CD8-positive, alpha-beta memory T cell (primary cell): ENCODE results near the gene CACNB4. TPM values are rescaled to one million over a fixed set of nuclear protein-coding genes. Genes with fewer than 3 reads are reported as not detected.
A peak's percentile ranks its signal among the peaks of the same experiment; 100 is the strongest.
"Not testable (repeated sequence)": the region's sequence is repeated elsewhere in the genome, so short reads cannot be mapped to it uniquely, and the experiment has no call there.

Experiments used
- CTCF ChIA-PET: fragments of 350-600 bp; sonication (Branson Sonifier 250); formaldehyde crosslinking; loops from one replicate; lab custom pipeline; 2021; ENCODE audit warnings: antibody characterized with exemption; lab: Charles Lee
- POLR2A ChIA-PET: fragments of 350-600 bp; sonication (Branson Sonifier 250); formaldehyde crosslinking; loops from one replicate; lab custom pipeline; 2021; ENCODE audit warnings: antibody characterized with exemption; lab: Charles Lee
- DNase-seq, 5 donors: peaks; one replicate each; pipeline versions ENCODE4 v3.0.0 to v3.0.0-alpha.2; 2020 to 2022; ENCODE audit warnings: mixed read lengths in 1 of 5
- H3K27ac ChIP-seq: one replicate; pipeline ENCODE4 v1.7.0; 2013; ENCODE audit warnings: low read depth, mild to moderate bottlenecking, low read length, moderate library complexity
- H3K27me3 ChIP-seq: 2 replicates; pipeline ENCODE4 v1.7.0; 2013; ENCODE audit warnings: low read length, mild to moderate bottlenecking; ENCODE audit not compliant: insufficient read depth, poor library complexity, severe bottlenecking
- H3K36me3 ChIP-seq: 2 replicates; pipeline ENCODE4 v1.7.0; 2013; ENCODE audit warnings: mild to moderate bottlenecking, low read length, moderate library complexity; ENCODE audit not compliant: insufficient read depth
- H3K4me1 ChIP-seq: 2 replicates; pipeline ENCODE4 v1.7.0; 2013; ENCODE audit warnings: mild to moderate bottlenecking, low read length, moderate library complexity; ENCODE audit not compliant: insufficient read depth
- H3K4me3 ChIP-seq: 2 replicates; pipeline ENCODE4 v1.7.0; 2013; ENCODE audit warnings: mild to moderate bottlenecking, low read length
- H3K9me3 ChIP-seq: 2 replicates; pipeline ENCODE4 v1.7.0; 2013; ENCODE audit warnings: mild to moderate bottlenecking, low read length
- H3K27ac Mint-ChIP-seq, 8 donors: one replicate each; pipeline ENCODE4 v1.8.0; 2020 to 2021; ENCODE audit warnings: mixed read lengths in 8 of 8, mild to moderate bottlenecking in 6 of 8, inconsistent platforms in 3 of 8, moderate library complexity in 3 of 8
- H3K27me3 Mint-ChIP-seq, 2 donors: one replicate each; pipeline ENCODE4 v1.8.0; 2020 to 2021; ENCODE audit warnings: mixed read lengths in 2 of 2, mild to moderate bottlenecking in 1 of 2, moderate library complexity in 1 of 2
- H3K36me3 Mint-ChIP-seq, 3 donors: one replicate each; pipeline ENCODE4 v1.8.0; 2020 to 2021; ENCODE audit warnings: mixed read lengths in 3 of 3, inconsistent platforms in 1 of 3, mild to moderate bottlenecking in 1 of 3
- H3K4me1 Mint-ChIP-seq, 3 donors: one replicate each; pipeline ENCODE4 v1.8.0; 2020 to 2021; ENCODE audit warnings: mixed read lengths in 3 of 3, inconsistent platforms in 1 of 3, mild to moderate bottlenecking in 1 of 3
- H3K4me3 Mint-ChIP-seq, 7 donors: one replicate each; pipeline ENCODE4 v1.8.0; 2020 to 2021; ENCODE audit warnings: mixed read lengths in 7 of 7, mild to moderate bottlenecking in 6 of 7, moderate library complexity in 4 of 7, inconsistent platforms in 2 of 7
- H3K9me3 Mint-ChIP-seq, 5 donors: one replicate each; pipeline ENCODE4 v1.8.0; 2020 to 2022; ENCODE audit warnings: mixed read lengths in 5 of 5, mild to moderate bottlenecking in 3 of 5, moderate library complexity in 2 of 5, inconsistent platforms in 1 of 5
- polyA plus RNA-seq: library from polyadenylated mRNA; unstranded; fragments of 300-500 nt; fragmentation: Illumina TruSeq; gene quantifications from one replicate; pipeline ENCODE4 v1.2.3, GENCODE V29; 2021
- total RNA-seq, 2 experiments: library from RNA; stranded (reverse); gene quantifications; one replicate each; pipeline ENCODE4 v1.2.3, GENCODE V29; 2021

The CACNB4 gene
- total and polyA plus RNA-seq, 3 experiments from 2014 or later = 0.18 to 0.20 TPM; not detected in 1

DNA sequence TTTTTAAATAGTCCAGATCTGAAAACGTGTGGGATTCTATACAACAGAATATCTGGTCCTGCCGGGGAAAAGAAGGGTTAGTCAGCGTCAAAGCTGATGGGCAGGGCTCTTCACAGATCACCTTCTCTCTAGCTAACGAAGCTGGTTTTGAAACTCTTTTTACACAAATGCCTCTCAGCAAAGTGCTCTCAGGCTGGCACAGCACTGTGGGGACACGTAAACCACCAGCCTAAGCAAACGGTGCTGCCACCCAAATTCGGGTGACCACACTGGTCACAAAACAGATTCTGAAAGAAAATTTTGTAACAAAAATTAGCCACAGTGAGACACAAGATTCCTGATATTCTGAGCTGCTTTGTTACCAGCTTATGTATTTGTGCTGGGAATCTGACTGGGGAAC lies 217.5 kb downstream of the CACNB4 start:
- H3K27me3 ChIP-seq = no peaks in the 10 kb centered on the region
- no peak overlapping the region for H3K27ac ChIP-seq
- H3K36me3 ChIP-seq = no peaks in the 10 kb centered on the region
- Mint-ChIP-seq H3K9me3 (no peaks in the 10 kb centered on the region), H3K4me3 (no peak overlapping the region), H3K27ac (no peak overlapping the region), H3K4me1 (peaks cover 0 to 9% (median 0%) of the 10 kb centered on the region in 3 donors), H3K36me3 (peaks cover 0 to 3% (median 0%) of the 10 kb centered on the region in 3 donors), H3K27me3 (no peaks in the 10 kb centered on the region)
- ChIA-PET CTCF (interaction anchor here (0.6 kb wide), 1 partner anchor 698 kb away, joined by 3 read pairs; no protein-coding TSS in a partner anchor), POLR2A (no interaction called here)
- no peak overlapping the region for H3K4me3 ChIP-seq
- no peaks in the 10 kb centered on the region for H3K9me3 ChIP-seq
- DNase-seq = no peak
- no peaks in the 10 kb centered on the region for H3K4me1 ChIP-seq

DNA sequence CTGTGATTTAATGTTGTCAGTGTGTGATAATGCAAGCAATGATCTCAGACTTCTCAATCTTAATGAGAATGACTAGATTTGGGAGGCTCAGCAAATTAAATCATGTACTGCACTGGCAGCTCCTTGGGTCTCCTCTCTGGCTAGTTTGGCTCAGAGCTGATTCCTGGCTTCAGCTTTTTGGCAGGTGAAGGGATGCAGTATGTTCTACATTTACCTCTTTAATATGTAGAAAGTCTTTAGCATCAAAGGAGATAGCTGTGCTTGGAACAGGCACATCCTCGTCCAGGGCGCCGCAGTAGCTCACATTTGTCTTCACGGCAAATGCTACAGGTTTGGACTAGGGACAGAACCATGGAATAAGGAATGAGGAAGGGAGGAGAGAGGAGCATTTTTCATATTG lies 218.3 kb downstream of the CACNB4 start:
- no peak for DNase-seq
- Mint-ChIP-seq H3K9me3 (no peaks in the 10 kb centered on the region), H3K36me3 (peaks cover 0 to 3% (median 0%) of the 10 kb centered on the region in 3 donors), H3K27ac (no peak overlapping the region), H3K4me3 (no peak overlapping the region), H3K27me3 (no peaks in the 10 kb centered on the region), H3K4me1 (peaks cover 0 to 9% (median 0%) of the 10 kb centered on the region in 3 donors)
- Histone ChIP-seq H3K9me3 (no peaks in the 10 kb centered on the region), H3K4me3 (no peak overlapping the region), H3K4me1 (no peaks in the 10 kb centered on the region), H3K27me3 (no peaks in the 10 kb centered on the region), H3K36me3 (no peaks in the 10 kb centered on the region), H3K27ac (no peak overlapping the region)
- CTCF ChIA-PET = interaction anchor here (0.6 kb wide), 1 partner anchor 697 kb away, joined by 3 read pairs; no protein-coding TSS in a partner anchor
- POLR2A ChIA-PET = no interaction called here

DNA sequence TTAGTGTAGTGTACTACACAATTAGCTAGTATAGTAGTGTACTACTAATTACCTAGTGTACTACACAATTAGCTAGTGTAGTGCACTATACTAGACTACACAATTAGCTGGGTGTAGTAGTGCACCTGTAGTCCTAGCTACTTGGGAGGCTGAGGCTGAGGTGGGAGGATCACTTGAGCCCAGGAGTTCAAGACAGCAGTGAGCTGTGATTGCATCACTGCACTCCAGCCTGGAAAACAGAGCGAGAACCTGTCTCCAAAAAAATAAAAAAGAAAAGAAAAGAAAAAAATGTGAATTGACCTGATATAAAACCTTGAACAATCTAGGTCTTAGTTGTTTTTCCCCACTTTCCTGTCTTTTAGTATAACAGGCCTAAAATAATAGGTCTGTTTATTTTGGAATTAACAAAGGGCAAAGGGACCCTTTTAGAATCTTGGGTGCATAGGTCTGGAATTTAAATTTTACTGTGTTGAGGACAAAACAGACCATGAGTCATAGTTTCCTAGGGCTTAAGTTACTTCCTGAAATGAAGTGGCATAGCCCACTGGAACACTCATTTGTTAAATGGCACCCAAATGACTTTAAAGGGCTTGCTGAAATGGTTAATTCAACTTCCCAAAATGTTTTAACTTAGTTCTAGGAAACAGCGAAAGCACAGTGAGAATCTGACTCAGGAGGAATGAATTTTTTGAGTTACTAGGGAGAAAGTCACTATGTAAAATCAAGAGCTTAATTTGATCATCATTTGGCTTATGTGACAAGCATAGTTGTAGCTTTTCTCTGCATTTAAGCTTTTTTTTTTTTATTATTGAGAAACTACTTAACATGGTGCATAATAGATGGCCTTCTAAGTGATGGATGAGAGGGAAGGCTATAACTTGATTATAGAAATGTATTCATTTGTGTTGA lies 219.9 kb downstream of the CACNB4 start:
- Mint-ChIP-seq H3K4me3 (no peak overlapping the region), H3K4me1 (peaks cover 0 to 9% (median 0%) of the 10 kb centered on the region in 3 donors), H3K27ac (no peak overlapping the region), H3K9me3 (no peaks in the 10 kb centered on the region), H3K36me3 (peaks cover 0 to 3% (median 0%) of the 10 kb centered on the region in 3 donors), H3K27me3 (peaks cover 1% of the 10 kb centered on the region in 2 donors)
- CTCF ChIA-PET = no interaction called here
- H3K4me1 ChIP-seq = no peaks in the 10 kb centered on the region
- DNase-seq = no peak
- POLR2A ChIA-PET = no interaction called here
- H3K9me3 ChIP-seq = no peaks in the 10 kb centered on the region
- H3K27me3 ChIP-seq = no peaks in the 10 kb centered on the region
- no peaks in the 10 kb centered on the region for H3K36me3 ChIP-seq
- no peak overlapping the region for H3K27ac ChIP-seq
- H3K4me3 ChIP-seq = no peak overlapping the region

DNA sequence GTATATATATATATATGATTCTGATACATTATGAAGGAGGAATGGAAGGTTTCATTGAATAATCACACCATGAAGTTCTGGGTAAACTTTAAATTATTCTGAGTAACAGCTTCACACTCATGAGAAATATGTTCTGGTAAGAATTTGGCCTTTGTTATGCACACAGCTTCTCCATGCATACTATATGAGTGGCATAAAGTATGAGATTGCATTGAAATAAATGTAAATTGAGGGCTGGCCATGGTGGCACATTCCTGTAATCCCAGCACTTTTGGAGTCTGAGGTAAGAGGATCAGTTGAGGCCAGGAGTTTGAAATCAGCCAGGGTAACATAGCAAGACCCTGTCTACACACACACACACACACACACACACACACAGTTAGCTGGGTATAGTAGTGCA lies 220.6 kb downstream of the CACNB4 start:
- no peaks in the 10 kb centered on the region for H3K9me3 Mint-ChIP-seq
- H3K36me3 Mint-ChIP-seq = peaks cover 0 to 3% (median 0%) of the 10 kb centered on the region in 3 donors
- no peak for DNase-seq
- no peak overlapping the region for H3K4me3 Mint-ChIP-seq
- peaks cover 0 to 9% (median 0%) of the 10 kb centered on the region in 3 donors for H3K4me1 Mint-ChIP-seq
- CTCF ChIA-PET = no interaction called here
- POLR2A ChIA-PET = no interaction called here
- peaks cover 1 to 8% of the 10 kb centered on the region in 2 donors for H3K27me3 Mint-ChIP-seq
- H3K4me3 ChIP-seq = no peak overlapping the region
- H3K36me3 ChIP-seq = no peaks in the 10 kb centered on the region
- no peaks in the 10 kb centered on the region for H3K27me3 ChIP-seq
- H3K4me1 ChIP-seq = no peaks in the 10 kb centered on the region
- H3K27ac ChIP-seq = no peak overlapping the region
- no peaks in the 10 kb centered on the region for H3K9me3 ChIP-seq
- H3K27ac Mint-ChIP-seq = no peak overlapping the region

DNA sequence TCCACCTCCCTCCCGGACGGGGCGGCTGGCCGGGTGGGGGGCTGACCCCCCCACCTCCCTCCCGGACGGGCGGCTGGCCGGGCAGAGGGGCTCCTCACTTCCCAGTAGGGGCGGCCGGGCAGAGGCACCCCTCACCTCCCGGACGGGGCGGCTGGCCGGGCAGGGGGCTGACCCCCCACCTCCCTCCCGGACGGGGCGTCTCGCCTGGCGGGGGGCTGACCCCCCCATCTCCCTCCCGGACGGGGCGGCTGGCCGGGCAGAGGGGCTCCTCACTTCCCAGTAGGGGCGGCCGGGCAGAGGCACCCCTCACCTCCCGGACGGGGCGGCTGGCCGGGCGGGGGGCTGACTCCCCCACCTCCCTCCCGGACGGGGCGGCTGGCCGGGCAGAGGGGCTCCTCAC lies 223.2 kb downstream of the CACNB4 start:
- CTCF ChIA-PET, H3K9me3 Mint-ChIP-seq, H3K27ac Mint-ChIP-seq, POLR2A ChIA-PET, H3K36me3 Mint-ChIP-seq, H3K27ac ChIP-seq, H3K4me1 ChIP-seq, H3K27me3 ChIP-seq, DNase-seq, H3K9me3 ChIP-seq, H3K4me3 Mint-ChIP-seq, H3K36me3 ChIP-seq, H3K4me1 Mint-ChIP-seq, H3K4me3 ChIP-seq: not testable (repeated sequence)
- H3K27me3 Mint-ChIP-seq = peaks cover 9 to 21% of the 10 kb centered on the region in 2 donors

GRCh38 chr2:151872463-151872862 lies 226.4 kb downstream of the CACNB4 start:
- CTCF ChIA-PET = no interaction called here
- no peak overlapping the region for H3K4me3 Mint-ChIP-seq

GRCh38 chr2:151869291-151869690 lies 229.6 kb downstream of the CACNB4 start:
- H3K9me3 ChIP-seq = no peaks in the 10 kb centered on the region
- CTCF ChIA-PET = no interaction called here
- Mint-ChIP-seq H3K36me3 (peaks cover 0 to 3% (median 0%) of the 10 kb centered on the region in 3 donors), H3K27ac (peak overlapping the region in 1 of 8 donors; percentile 58), H3K27me3 (peaks cover 10 to 60% of the 10 kb centered on the region in 2 donors), H3K4me1 (no peaks in the 10 kb centered on the region), H3K9me3 (no peaks in the 10 kb centered on the region), H3K4me3 (no peak overlapping the region)
- H3K36me3 ChIP-seq = no peaks in the 10 kb centered on the region
- no peaks in the 10 kb centered on the region for H3K4me1 ChIP-seq
- no peak overlapping the region for H3K4me3 ChIP-seq
- POLR2A ChIA-PET = no interaction called here
- H3K27me3 ChIP-seq = peaks cover 8% of the 10 kb centered on the region
- no peak overlapping the region for H3K27ac ChIP-seq
- no peak for DNase-seq

More at GRCh38 chr2:151872463-151872862, 226.4 kb downstream of the CACNB4 start:
- Mint-ChIP-seq H3K27ac (no peak overlapping the region), H3K36me3 (peaks cover 0 to 3% (median 0%) of the 10 kb centered on the region in 3 donors), H3K27me3 (peaks cover 11 to 42% of the 10 kb centered on the region in 2 donors), H3K9me3 (no peaks in the 10 kb centered on the region), H3K4me1 (no peaks in the 10 kb centered on the region)
- Histone ChIP-seq H3K9me3 (no peaks in the 10 kb centered on the region), H3K4me3 (no peak overlapping the region), H3K27me3 (peaks cover 8% of the 10 kb centered on the region), H3K4me1 (no peaks in the 10 kb centered on the region), H3K36me3 (no peaks in the 10 kb centered on the region), H3K27ac (no peak overlapping the region)
- POLR2A ChIA-PET = no interaction called here
- no peak for DNase-seq

DNA sequence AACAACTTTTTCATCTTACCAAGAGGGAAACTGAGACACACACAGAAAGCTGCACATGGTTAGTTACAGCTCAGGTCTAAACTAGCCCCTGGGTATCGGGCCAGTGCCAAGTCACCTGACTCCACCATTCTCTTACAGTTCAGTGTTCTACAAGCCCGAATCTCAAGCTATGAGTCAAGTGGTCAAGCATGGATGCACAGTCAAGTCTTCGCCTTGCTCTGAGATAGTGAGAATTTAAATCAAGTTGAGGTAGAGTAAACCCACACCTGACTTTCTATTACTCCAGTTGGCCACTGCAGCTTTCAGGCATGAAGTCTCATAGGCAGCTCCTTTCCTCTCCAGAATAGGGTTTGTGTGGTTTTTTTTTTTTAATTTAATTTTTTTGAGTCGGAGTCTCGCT lies 236.1 kb downstream of the CACNB4 start:
- no peaks in the 10 kb centered on the region for H3K27me3 ChIP-seq

More for the DNA sequence above, 236.1 kb downstream of the CACNB4 start:
- H3K4me1 Mint-ChIP-seq = no peaks in the 10 kb centered on the region
- H3K9me3 ChIP-seq = no peaks in the 10 kb centered on the region
- H3K4me1 ChIP-seq = no peaks in the 10 kb centered on the region
- CTCF ChIA-PET = no interaction called here
- H3K4me3 ChIP-seq = no peak overlapping the region
- H3K4me3 Mint-ChIP-seq = no peak overlapping the region
- POLR2A ChIA-PET = no interaction called here
- DNase-seq = no peak
- H3K27me3 Mint-ChIP-seq = peaks cover 3 to 31% of the 10 kb centered on the region in 2 donors
- H3K27ac ChIP-seq = no peak overlapping the region
- no peaks in the 10 kb centered on the region for H3K9me3 Mint-ChIP-seq
- no peak overlapping the region for H3K27ac Mint-ChIP-seq
- H3K36me3 ChIP-seq = no peaks in the 10 kb centered on the region
- no peaks in the 10 kb centered on the region for H3K36me3 Mint-ChIP-seq
